SU-DHL-6 (cell line): ENCODE data around the gene ATRNL1.

ENCODE experiments used
- H2AFZ ChIP-seq: fragments of 200-600 bp; sonication (generic); 2 replicates; pipeline ENCODE4 v1.6.1; 2014; ENCODE audit warnings: low read depth, mild to moderate bottlenecking, moderate library complexity, mixed read lengths, antibody characterized with exemption, low read length; ENCODE audit not compliant: severe bottlenecking
- H3F3A ChIP-seq: fragments of 200-600 bp; shearing (Covaris generic); 2 replicates; pipeline ENCODE4 v1.6.0; 2016; ENCODE audit warnings: antibody characterized with exemption, mild to moderate bottlenecking; ENCODE audit not compliant: insufficient read depth
- H3K27ac ChIP-seq: fragments of 200-600 bp; sonication (generic); 2 replicates; pipeline ENCODE4 v1.5.1; 2016; ENCODE audit warnings: low read depth, mild to moderate bottlenecking, low read length, moderate library complexity, mixed read lengths
- H3K27me3 ChIP-seq: fragments of 200-600 bp; sonication (generic), shearing (Covaris generic); 2 replicates; pipeline ENCODE4 v1.6.0; 2014; ENCODE audit warnings: mild to moderate bottlenecking, low read length
- H3K36me3 ChIP-seq: fragments of 200-600 bp; sonication (generic); 2 replicates; pipeline ENCODE4 v1.6.1; 2014; ENCODE audit warnings: mild to moderate bottlenecking, low read length, mixed read lengths
- H3K4me2 ChIP-seq: fragments of 300-600, 200-600 bp; shearing (Covaris generic), sonication (generic); 2 replicates; pipeline ENCODE4 v1.6.0; 2014; ENCODE audit warnings: low read length, low read depth, mild to moderate bottlenecking; ENCODE audit not compliant: poor library complexity, severe bottlenecking
- H3K4me3 ChIP-seq: fragments of 200-600 bp; sonication (generic); 2 replicates; pipeline ENCODE4 v1.5.1; 2014; ENCODE audit warnings: antibody characterized with exemption, low read length, mild to moderate bottlenecking, mixed read lengths; ENCODE audit not compliant: insufficient read depth, poor library complexity, severe bottlenecking
- H3K79me2 ChIP-seq: fragments of 200-600 bp; sonication (generic); 2 replicates; pipeline ENCODE4 v1.6.1; 2014; ENCODE audit warnings: mild to moderate bottlenecking, low read length, moderate library complexity; ENCODE audit not compliant: insufficient read depth
- H3K9ac ChIP-seq: fragments of 200-600 bp; sonication (generic); 2 replicates; pipeline ENCODE4 v1.7.0; 2014; ENCODE audit warnings: mild to moderate bottlenecking, low read length
- H3K9me2 ChIP-seq: fragments of 200-600 bp; sonication (generic); replicated peaks from 2 replicates; pipeline ENCODE4 v1.6.1; 2014; ENCODE audit warnings: low read length; ENCODE audit not compliant: insufficient read depth
- H3K9me3 ChIP-seq: fragments of 200-600 bp; sonication (generic); 2 replicates; pipeline ENCODE4 v1.6.1; 2014; ENCODE audit warnings: low read length, mixed read lengths; ENCODE audit not compliant: insufficient read depth
- H4K20me1 ChIP-seq: fragments of 200-600 bp; sonication (generic); 2 replicates; pipeline ENCODE4 v1.6.1; 2014; ENCODE audit warnings: low read depth, mild to moderate bottlenecking, antibody characterized with exemption, low read length, moderate library complexity, mixed read lengths
- EZH2phosphoT487 ChIP-seq: fragments of 200-600 bp; sonication (generic), shearing (Covaris generic); conservative IDR thresholded peaks from 2 replicates; pipeline ENCODE4 v1.6.1; 2018; ENCODE audit warnings: mild to moderate bottlenecking, antibody characterized with exemption, low read length, moderate library complexity, mixed read lengths
- TF ChIP-seq, protein P1 (sequence below): fragments of 200-600 bp; sonication (generic); IDR thresholded peaks from one replicate; pipeline ENCODE4 v1.5.1; 2017; ENCODE audit warnings: antibody characterized with exemption, mild to moderate bottlenecking, low read length, moderate library complexity; ENCODE audit not compliant: insufficient read depth, poor library complexity, severe bottlenecking

Gene ATRNL1

DNA sequence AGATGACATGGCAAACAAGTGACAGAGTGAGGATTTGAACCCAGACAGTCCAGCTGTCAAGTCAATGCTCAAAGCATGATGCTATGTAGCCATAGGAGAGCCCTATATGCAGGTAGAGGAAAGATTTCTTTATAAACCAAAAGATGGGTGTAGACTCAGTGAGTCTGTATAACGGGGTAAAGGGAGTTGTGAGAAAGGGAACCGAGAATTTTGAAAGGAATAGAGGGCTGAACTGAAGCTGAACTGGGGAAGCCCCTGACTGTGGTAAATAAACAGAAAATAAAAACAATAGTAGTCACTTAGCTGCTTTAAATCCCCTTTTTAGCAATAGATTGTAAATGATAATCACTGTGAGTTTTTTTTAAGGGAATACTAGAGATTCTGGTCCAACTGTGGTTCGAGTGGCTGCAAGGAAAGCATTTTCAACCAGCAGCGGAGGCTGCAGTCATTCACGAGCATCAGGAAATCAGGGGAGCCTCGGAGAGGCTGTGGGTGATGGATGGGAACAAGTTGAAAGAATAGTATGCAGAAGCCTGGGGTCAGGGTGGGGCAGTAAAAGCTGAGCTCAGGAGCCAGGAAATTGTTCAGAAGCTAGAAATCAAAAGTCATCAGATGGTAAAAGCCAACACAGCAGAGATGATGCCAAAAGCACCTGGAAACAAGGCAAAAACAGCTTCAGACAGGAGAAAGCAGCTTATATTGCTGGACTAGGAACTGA lies 786.4 kb downstream of the ATRNL1 start:
- no peaks in the 10 kb centered on the region for H3K36me3 ChIP-seq
- TF ChIP-seq EZH2phosphoT487, result no peak
- TF ChIP-seq, protein P1, sequence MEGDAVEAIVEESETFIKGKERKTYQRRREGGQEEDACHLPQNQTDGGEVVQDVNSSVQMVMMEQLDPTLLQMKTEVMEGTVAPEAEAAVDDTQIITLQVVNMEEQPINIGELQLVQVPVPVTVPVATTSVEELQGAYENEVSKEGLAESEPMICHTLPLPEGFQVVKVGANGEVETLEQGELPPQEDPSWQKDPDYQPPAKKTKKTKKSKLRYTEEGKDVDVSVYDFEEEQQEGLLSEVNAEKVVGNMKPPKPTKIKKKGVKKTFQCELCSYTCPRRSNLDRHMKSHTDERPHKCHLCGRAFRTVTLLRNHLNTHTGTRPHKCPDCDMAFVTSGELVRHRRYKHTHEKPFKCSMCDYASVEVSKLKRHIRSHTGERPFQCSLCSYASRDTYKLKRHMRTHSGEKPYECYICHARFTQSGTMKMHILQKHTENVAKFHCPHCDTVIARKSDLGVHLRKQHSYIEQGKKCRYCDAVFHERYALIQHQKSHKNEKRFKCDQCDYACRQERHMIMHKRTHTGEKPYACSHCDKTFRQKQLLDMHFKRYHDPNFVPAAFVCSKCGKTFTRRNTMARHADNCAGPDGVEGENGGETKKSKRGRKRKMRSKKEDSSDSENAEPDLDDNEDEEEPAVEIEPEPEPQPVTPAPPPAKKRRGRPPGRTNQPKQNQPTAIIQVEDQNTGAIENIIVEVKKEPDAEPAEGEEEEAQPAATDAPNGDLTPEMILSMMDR, result no peak
- H4K20me1 ChIP-seq, result no peaks in the 10 kb centered on the region
- no peaks in the 10 kb centered on the region for H3K9me2 ChIP-seq
- H3K9me3 ChIP-seq, result no peaks in the 10 kb centered on the region
- H2AFZ ChIP-seq, result no peak overlapping the region
- H3K4me2 ChIP-seq, result no peak overlapping the region
- H3K79me2 ChIP-seq, result no peaks in the 10 kb centered on the region
- no peak overlapping the region for H3K27ac ChIP-seq
- H3K27me3 ChIP-seq, result no peaks in the 10 kb centered on the region
- H3K9ac ChIP-seq, result no peak overlapping the region
- no peaks in the 10 kb centered on the region for H3F3A ChIP-seq
- H3K4me3 ChIP-seq, result no peak overlapping the region

DNA sequence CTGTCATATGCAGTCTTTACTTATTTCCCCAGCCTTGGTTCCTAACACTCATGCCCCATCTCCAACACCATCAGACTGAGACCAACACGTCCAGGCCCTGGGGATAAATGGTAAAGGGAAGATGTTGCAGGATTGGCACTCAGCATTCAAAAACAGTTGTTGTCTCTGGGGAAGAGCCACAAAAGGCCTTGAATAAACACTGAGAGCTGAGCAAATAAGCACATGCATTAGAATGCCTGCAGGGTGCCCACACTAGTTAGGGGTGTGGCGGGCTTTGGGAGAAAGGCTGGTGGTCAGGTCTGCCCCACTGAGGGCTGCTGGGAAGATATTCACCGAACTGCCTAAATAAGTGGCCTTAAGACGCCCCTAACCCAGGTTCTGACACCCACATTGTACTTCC lies 788.9 kb downstream of the ATRNL1 start:
- no peak overlapping the region for H3K27ac ChIP-seq
- no peak overlapping the region for H2AFZ ChIP-seq
- H3K36me3 ChIP-seq, result no peaks in the 10 kb centered on the region
- no peak overlapping the region for H3K9ac ChIP-seq
- H3K27me3 ChIP-seq, result no peaks in the 10 kb centered on the region
- H3K79me2 ChIP-seq, result no peaks in the 10 kb centered on the region
- no peaks in the 10 kb centered on the region for H4K20me1 ChIP-seq
- H3K4me3 ChIP-seq, result no peak overlapping the region
- H3K4me2 ChIP-seq, result no peak overlapping the region
- TF ChIP-seq EZH2phosphoT487, result no peak
- TF ChIP-seq, protein P1, result no peak
- H3K9me2 ChIP-seq, result no peaks in the 10 kb centered on the region
- no peaks in the 10 kb centered on the region for H3F3A ChIP-seq
- no peaks in the 10 kb centered on the region for H3K9me3 ChIP-seq

DNA sequence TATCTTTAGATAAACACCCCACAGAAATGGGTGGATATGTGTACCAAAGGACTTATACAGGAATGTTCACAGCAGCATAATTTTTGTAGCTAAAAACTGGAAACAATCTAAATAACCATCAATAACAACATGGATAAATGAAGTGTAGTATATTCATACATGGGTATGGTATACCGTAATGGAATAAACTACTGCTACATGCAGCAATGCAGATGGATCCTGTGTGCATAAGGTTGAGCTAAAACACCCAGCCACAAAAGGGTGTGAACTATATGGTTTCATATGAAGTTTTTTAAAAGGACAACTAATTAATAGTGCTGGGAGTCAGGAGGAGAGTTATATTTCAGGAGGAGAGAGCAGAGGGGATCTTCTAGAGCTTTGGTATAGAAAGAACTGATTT lies 790.2 kb downstream of the ATRNL1 start:
- H3K36me3 ChIP-seq, result no peaks in the 10 kb centered on the region
- no peaks in the 10 kb centered on the region for H3K27me3 ChIP-seq
- no peak overlapping the region for H3K27ac ChIP-seq
- no peak for TF ChIP-seq EZH2phosphoT487
- TF ChIP-seq, protein P1, result no peak
- no peak overlapping the region for H3K4me2 ChIP-seq
- H3F3A ChIP-seq, result no peaks in the 10 kb centered on the region
- H3K9ac ChIP-seq, result no peak overlapping the region
- no peak overlapping the region for H2AFZ ChIP-seq
- H3K4me3 ChIP-seq, result no peak overlapping the region
- H3K79me2 ChIP-seq, result no peaks in the 10 kb centered on the region
- no peaks in the 10 kb centered on the region for H4K20me1 ChIP-seq
- no peaks in the 10 kb centered on the region for H3K9me2 ChIP-seq
- no peaks in the 10 kb centered on the region for H3K9me3 ChIP-seq
